Testis (tissue), 2 donors: Measurements from ENCODE around the gene AIRE.

Experiments used
- POLR2A ChIP-seq: fragments of 450-650 bp; IDR thresholded peaks from one replicate; pipeline ENCODE4 v1.6.1; 2017; ENCODE audit warnings: antibody characterized with exemption, mild to moderate bottlenecking, moderate library complexity
- TF ChIP-seq, protein P1 (sequence below), 3 experiments: fragments of 450-650 bp in 2 of 3; fragments of 200-600 bp in 1 of 3; sonication (generic) in 1 of 3; IDR thresholded peaks; one replicate each; pipeline ENCODE4 v1.5.1; 2016 to 2019; ENCODE audit warnings: antibody characterized with exemption in 3 of 3, mild to moderate bottlenecking in 2 of 3, moderate library complexity in 1 of 3

DNA sequence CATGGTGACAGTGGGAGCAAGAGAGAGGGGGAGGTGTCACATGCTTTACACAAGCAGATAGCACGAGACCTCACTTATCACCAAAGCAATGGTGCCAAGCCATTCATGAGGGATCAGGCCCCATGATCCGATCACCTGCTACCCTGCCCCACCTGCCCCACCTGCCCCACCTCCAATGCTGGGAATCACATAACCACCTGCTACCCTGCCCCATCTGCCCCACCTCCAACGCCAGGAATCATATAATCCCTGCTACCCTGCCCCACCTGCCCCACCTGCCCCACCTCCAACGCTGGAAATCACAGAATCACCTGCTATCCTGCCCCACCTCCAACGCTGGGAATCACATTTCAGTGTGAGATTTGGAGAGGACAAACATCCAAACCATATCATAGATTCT lies 10.6 kb upstream of the AIRE start:
- TF ChIP-seq, protein P1, sequence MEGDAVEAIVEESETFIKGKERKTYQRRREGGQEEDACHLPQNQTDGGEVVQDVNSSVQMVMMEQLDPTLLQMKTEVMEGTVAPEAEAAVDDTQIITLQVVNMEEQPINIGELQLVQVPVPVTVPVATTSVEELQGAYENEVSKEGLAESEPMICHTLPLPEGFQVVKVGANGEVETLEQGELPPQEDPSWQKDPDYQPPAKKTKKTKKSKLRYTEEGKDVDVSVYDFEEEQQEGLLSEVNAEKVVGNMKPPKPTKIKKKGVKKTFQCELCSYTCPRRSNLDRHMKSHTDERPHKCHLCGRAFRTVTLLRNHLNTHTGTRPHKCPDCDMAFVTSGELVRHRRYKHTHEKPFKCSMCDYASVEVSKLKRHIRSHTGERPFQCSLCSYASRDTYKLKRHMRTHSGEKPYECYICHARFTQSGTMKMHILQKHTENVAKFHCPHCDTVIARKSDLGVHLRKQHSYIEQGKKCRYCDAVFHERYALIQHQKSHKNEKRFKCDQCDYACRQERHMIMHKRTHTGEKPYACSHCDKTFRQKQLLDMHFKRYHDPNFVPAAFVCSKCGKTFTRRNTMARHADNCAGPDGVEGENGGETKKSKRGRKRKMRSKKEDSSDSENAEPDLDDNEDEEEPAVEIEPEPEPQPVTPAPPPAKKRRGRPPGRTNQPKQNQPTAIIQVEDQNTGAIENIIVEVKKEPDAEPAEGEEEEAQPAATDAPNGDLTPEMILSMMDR (IDR thresholded peaks at IDR 0.05) = no peak
- TF ChIP-seq POLR2A = no peak
